Activated effector memory CD4-positive, alpha-beta T cell treated with Interleukin-2 at 50 U/mL for 16 hours (primary cell): ENCODE data around the gene AMH.

ENCODE experiments used
- DNase-seq: peaks from one replicate; pipeline ENCODE4 v3.0.0-alpha.2; 2020

Gene AMH

DNA sequence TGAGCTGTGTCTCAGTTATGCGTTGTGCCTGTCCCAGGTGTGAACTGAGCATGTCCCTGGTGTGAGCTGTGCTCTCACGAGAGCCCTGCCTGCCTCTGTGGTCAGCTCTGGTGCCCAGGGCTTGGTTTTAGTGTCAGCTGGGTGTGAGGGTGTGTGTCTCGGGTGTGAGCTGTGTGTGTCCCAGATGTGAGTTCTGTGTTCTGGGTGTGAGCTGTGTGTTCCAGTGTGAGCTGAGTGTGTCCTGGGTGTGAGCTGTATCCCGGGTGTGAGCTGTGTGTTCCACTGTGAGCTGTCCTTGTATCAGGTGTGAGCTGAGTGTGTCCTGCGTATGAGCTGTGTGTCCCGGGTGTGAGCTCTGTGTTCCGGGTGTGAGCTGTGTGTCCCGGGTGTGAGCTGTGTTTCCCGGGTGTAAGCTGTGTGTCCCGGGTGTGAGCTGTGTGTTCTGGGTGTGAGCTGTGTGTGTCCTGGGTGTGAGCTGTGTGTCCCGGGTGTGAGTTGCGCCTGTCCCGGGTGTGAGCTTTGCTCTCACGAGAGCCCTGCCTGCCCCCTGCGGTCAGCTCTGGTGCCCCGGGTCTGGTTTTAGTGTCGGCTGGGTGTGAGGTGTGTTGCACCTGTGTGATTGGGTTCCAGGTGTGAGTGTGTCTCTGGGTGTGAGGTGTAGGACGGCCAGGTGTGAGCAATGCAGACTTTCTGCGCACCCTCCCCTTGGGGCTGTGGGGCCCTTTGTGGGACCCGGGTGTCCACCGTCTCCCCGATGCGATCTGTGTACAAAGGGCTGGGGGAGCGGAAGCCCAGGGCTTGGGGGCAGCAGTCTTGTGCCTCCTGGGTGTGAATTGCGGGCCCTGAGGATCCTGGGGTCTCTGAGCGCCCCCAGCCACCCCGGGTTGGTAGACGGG lies 39.9 kb downstream of the AMH start:
- no peak for DNase-seq

- DNase-seq = peak; percentile 68
Measured at GRCh38 chr19:2289714-2290435, 40.8 kb downstream of the AMH start.

GRCh38 chr19:2290441-2291184 lies 41.5 kb downstream of the AMH start:
- DNase-seq = peak; percentile 28

DNA sequence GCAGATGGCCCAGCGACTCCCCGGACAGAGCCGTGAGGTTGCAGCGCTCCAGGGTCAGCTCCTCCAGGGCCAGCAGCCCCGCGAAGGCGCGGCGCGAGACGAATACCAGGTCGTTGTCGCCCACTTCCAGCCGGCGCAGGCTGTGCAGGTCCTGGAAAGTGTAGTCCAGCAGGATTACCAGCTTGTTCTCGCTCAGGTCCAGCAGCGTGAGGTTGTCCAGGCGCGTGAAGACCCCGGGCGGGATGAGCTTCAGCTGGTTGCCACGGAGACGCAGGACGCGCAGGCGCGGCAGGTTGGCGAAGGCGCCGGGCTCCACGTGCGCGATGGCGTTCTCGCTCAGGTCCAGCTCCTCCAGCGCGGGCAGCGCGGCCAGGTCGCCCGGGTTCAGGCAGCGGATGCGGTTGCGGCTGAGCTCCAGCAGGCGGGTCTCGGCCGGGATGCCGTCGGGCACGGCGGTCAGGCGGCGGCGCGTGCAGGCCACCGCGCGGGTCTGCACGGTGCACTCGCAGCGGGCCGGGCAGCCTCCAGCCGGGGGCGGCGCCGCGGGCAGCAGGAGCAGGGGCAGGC lies 42.1 kb downstream of the AMH start:
- no peak for DNase-seq

GRCh38 chr19:2294687-2295335 lies 45.7 kb downstream of the AMH start:
- DNase-seq = no peak

DNA sequence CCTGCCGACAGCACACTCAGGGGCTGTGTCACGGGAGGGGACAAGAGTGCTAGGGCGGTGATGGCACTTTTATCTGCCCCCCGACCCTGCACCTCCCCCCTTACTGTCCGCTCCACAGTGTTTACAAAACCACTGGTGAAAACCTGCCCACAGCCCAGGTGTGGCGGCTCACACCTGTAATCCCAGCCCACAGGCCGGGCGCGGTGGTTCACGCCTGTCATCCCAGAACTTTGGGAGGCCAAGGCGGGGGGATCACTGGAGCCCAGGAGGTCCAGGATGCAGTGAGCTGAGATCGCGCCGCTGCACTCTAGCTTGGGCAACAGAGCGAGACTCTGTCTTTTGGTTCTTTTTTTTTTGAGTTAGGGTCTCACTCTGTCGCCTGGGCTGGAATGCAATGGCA lies 47.0 kb downstream of the AMH start:
- no peak for DNase-seq

DNA sequence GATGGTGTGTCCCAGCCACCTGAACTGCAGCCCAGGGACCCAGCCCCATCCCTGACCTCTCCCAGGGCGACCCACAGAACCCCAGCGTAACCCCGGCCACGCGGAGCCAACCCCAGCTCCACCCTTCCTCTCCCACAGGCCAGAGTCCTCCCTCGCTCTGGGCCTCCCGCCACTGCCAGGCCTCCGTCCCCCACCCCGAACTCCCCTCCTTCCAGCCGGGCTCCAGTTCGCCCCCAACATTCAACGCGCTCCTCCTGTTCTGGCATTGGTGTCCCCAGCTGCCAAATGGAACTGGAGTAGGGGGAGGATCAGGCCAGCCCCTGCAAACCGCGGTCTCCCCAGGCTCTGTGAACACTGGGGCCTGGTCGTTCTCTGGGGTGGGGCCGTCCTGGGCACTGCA lies 51.4 kb downstream of the AMH start:
- no peak for DNase-seq
